Forelimb muscle (tissue), 1 donor: ENCODE results near the gene MAX. TPM values are rescaled to one million over a fixed set of nuclear protein-coding genes. Genes with fewer than 3 reads are reported as not detected.

Source experiments
- DNase-seq: peaks from one replicate; pipeline ENCODE4 v3.0.0-alpha.2; 2013; ENCODE audit warnings: low read depth
- polyA plus RNA-seq: library from polyadenylated mRNA; unstranded; fragments of 120-200 nt; gene quantifications from one replicate; pipeline ENCODE4 v1.2.1, GENCODE V29; 2013; ENCODE audit not compliant: insufficient read length

MAX gene, protein sequence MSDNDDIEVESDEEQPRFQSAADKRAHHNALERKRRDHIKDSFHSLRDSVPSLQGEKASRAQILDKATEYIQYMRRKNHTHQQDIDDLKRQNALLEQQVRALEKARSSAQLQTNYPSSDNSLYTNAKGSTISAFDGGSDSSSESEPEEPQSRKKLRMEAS
- 27.4 TPM for polyA plus RNA-seq

DNA sequence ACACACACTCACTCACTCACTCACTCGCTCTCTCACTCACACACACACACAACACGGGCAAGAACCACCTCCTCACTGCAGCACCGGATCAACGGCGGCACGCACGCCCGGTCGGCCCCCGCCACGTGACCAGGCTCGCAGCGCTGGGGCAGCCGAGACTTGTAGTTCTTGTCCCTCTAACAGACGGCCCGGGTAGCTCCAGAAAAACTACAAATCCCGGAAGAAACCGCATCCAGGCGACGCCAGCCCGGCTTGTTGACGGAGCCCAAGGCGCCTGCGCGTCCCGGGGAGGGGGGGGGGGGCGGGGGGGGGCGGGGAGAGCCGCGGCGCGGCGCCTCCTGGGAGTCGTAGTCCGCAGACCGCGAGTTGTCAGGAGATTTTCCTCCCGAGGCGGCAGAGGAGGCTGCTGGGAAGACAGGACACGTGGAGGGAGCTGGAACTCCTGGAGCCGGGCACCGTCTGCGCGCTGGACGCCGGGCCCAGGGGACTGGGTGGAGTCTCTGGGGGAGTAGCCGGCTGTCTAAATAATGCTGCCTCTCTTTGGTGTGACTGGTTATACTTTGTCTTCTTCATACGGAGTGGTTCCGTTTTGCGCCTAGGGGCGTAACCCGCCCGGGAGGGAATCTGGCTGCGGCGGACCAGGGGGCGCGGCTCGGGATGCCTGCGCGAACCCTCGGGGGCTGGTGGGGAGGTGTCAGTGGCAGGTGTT is at the start of gene MAX:
MAX (minus strand) TSS at position 77 of the 709 bp plus-strand sequence. CDS start 178 bp downstream, outside the sequence.
- DNase-seq, result peak; percentile 94

DNA sequence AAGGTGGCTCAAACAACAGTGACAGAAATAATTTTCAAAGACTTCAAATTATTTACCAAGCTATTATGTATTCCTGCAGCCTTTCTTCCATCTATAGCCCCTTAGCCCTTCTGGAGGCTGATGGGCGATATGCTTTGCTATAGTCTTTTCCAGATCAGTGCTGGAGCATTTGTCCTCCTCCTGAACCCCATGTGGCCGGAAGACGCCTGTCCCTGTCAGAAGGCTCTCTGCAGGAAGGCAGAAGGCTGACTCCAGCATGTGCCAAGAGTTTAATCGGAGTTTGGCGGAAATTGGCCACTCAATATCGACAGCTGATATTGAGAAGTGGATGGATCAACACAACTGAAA is 49.3 kb upstream of the MAX start:
- DNase-seq, result no peak

DNA sequence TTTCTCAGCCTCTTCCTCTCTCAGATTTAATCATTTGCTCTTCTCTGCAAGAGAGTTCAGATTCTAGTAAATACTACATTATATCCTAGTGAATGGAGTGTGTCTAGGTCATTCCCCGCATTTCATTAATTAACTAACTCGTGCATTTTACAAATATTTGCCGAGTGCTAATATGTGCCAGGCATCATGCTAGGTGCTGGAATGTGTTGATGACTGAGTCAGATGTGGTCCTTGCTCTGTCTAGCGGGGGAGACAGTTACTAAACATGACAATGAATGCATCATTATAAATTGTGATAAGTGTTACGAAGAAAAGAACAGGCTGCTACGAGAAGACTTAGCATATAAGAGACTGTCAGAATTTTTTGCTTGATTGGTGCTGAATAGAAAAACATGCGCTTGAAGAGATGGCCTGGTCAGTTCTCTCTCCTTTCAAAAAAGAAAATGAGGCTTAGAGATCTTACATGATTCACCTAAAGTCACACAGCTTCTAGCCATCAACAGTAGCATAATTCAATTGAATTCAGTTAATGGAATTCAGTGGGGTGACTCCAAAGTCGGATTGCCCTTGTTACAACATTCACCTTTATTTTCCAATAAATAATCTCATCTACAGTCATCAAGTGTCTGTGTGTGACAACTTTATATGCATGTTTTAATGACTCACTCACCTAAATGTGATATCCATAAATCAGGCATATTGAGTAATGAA is 48.7 kb upstream of the MAX start:
- no peak for DNase-seq

DNA sequence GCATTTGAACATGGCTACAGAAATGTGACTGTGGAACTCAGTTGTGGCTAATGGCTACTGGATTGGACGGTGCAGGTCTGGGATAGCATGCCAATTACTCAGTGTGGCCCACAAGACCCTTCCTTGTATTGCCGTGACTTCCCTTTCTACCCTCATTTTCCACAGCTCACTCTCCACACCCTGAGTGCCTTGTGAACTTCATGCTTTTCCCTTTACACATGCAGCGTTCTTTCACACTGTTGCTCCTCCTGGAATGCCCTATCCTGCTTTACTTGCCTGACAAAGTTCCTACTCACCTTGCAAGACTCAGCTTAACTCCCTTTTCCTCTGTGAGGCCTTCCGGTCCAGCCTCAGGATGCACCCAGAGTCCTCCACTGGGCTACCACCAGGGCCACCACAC is 46.8 kb upstream of the MAX start:
- no peak for DNase-seq

DNA sequence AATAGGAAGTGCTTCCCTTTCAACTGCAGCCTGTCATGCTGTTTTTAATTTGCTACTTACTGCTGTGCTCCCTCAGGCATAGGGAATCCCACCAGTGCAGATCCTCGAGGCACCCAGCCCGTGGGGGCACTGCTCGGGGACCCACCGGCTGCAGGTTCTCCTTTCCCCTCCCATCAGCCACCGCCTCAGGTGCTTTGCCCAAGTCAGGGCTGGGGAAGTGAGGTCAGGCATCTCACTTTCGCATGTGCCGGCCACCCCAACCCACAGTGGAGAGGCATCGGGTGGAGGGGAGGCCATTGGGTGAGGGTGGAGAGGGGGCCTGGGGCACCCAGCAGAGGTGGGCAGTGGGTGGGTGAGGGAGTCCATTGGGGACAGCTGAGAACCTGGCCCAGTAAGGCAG is 41.9 kb upstream of the MAX start:
- no peak for DNase-seq

DNA sequence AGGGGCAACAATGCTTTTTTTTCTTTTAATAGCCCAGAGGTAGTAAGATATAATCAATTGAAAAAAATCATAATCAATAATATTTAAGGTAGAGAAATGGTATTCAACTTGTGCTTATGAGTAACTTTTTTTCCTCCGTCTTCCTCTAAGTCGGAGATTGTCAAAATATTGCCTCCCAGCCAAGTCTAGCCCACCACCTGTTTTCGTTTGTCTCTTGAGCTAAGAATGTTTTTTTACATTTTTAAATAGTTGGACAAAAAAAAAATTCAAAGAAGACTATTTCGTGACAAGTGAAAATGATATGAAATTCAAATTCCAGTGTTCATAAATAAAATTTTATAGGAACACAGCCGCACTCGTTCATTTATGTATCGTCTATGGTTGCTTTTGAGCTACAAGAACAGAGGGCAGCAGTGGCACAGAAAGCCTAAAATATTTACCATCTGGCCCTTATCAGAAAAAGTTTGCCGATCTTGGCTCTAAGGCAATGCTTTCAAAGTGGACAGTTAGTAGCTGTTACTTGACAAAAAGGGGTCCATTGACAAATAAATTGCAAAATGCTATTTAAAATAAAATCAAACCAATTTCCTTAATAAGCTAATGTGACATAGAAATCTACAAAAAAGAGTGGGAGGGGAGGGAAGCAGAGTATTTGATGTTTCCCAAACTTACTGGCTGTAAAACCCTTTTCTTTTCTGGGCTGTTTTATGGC is 40.8 kb upstream of the MAX start:
- DNase-seq, result no peak

DNA sequence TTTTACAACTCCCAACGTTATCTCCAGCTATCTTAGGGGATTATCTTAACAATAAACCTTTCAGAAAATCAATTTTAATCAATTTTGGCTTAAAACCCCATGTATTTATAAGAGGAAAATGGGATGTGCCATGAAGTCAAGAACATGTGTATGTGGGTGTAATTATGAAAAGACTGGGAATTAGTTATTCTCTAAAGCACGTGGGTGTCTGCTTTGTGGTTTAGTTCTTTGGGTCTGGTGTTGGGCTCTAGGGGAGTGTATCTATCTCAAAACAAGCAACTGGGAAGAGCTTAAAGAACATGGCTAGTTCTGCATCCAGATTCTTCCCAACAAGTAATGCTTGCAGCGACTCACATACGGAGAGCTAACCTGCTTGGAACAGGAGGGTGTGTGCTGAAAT is 40.1 kb upstream of the MAX start:
- DNase-seq, result no peak

DNA sequence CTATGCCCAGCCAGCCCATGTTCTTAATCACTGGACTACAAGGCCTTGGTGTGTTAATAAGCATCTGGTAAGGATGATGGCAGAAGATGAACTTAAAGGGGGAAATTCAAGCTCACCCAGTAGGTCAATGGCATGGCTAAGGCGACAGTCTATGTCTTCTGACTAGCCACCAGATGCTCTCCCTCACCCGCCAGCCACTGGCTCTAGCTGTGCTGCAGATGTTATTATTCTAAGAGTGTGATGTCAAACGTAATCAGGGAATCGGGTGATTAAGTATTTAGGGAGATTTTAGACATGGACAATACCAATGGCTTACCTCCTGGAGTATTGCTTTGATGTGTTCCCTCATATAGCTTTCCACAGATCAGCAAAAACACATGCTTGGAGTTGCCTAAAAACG is 39.2 kb upstream of the MAX start:
- no peak for DNase-seq

DNA sequence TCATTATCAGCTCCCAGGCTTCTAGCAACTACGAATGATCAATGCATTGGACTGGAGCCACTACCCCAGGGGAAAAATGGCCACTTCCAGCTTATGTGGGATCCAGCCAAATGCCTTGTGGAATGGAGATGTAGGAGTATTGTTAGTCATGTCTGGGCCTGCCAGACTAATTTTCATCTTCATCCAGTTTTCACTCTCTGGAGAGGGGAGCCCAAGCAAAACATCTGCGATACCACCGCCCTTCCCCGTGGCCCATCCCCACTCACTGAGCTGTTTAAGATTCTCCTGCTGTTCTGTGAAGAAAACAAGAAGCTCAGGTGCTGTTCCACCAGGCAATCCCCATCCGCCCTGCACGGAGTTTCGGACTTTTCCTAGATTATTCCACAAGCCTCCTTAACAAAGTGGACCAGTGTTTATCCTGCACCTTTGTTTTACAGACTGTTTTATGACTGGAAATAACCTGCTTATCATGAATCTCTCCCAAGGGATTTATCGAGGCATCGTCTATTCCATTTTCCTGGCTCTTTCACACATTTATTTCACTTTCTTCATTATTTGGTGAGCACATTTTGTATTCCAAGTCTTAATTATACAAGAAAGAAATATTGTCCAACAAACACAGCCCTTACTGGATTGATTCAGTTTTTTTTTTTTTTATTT is 35.5 kb upstream of the MAX start:
- DNase-seq, result no peak

DNA sequence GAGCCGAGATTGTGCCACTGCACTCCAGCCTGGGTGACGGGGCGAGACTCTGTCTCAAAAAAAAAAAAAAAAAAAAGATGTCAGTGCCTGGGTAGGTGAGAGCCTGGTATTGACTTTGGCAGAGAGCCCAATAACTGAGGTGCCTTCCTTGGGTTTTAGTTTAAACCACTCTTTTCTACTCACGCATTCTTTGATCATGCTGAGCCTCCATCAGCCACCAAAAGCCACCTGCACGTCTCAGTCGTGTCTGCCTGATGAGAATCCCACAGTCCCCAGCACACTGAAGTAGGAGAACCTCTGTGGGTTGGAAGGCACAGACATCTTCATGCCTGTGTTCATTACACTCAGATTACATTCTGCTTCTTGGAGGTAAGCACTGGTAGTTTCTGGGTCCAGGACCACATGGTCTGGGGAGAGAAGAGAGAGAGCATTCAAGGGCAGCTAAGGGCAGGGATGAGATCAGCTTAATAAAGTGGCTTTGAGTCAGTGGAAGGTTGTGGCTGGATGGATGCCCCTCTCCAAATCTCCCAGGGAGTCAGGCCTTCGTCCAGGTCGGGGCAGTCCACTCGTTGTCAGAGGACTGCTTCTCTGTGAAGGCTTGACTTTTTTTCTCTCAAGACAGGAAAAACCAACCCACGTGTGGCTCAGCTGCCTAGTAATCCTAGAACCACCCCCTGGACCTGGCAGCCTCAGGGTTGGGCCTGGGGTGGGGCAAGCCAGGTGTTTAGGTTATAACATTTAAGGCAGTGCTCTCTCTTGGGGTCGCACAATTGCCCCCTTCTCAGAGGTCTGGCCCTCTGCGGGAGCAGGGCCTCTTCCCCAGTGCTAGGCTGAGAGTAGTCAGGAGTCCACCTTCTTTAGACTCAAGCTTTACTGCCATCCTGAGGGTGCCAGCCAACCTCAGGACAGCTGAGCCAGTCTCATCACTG is 32.6 kb upstream of the MAX start:
- DNase-seq, result no peak

DNA sequence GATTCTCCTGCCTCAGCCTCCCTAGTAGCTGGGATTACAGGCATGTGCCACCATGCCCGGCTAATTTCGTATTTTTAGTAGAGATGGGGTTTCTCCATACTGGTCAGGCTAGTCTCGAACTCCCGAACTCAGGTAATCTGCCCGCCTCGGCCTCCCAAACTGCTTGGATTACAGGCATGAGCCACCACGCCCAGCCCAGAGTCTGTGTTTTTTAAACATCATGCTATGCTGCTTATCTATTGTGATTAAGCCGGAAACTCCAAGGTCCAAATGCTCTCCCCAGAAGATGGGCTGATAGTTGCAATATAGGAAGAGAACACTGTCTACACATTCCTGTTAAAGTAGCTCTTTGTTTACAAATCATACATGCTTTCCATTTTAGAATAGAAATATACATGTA is 30.5 kb upstream of the MAX start:
- no peak for DNase-seq

DNA sequence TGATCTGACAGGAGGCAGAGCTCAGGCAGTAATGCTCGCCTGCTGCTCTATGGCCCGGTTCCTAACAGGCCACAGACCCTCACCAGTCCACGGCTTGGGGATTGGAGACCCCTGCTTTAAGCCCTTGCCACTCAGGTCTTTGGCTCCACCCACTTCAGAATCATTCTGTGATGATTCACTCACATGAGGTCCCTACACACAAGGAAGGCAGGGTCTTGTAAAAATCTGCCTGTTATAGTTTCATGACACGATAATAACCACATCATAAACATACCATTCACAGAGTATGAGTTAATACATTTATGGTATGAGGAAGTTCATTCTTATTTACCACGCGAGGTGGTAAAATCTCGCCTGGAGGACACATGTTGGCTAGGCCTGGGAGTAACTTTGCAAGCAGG is 29.0 kb upstream of the MAX start:
- DNase-seq, result no peak

DNA sequence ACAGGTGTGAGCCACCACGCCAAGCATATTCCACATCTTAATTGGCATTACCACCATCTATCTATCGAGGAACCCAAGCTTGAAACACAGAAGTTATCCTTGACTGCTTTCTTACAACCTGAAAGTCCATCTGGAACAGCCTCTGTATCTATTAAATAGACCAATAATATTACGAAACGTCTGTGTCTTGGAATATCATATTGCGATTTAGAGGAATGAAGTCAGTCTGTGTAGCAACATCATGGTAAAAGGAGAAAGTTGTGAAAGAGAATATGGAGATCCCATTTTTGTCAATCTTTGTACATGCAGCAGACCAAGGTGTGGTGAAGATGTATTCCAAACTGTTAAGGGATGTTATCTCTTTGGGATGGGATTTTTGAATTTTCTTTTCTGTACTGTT is 25.8 kb upstream of the MAX start:
- DNase-seq, result no peak

DNA sequence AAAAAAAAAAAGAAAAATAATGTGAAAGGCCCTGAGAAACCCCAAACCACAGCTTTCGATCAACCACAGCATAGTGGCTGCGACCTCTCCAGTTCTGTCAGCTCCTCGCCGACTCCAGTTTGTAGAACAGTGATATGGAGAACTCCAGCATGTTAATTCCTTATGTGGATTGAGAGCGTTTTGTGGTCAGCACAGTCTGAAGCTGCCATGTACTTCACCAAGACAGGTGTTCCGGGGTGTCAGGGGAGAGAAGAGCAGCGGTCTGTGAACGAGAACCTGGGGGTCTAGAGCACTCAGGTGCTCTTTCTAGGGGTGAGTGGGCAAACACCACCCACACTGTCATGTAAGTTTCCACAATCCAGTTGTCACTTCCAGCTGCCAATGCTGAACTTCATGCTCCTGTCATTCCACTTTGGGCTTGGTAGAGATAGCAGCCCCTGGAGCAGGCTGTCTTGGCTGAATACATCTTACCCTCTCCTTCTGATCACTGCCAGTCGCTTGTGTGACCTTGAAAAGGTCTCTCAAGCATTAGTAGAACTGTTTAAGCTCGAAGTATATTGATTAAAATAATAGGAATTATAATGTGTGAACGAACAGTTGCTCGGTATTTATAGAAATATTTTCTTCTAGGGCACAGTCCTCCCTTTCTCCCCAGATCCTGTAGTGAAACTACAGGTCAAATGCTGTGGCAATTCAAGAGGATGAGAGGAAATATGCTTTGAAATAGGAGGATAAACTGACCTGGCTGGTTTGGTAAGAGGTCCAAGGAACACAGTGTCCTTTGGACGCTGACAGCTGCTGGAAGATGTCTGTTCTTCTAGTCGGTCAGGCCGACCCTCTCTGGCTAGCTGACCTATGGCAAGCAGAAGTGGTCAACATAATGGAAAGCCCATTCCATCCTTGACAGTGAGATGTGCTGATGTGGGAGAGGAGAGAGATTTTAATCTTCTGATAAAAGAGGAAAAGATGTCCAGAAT is 15.7 kb upstream of the MAX start:
- DNase-seq, result no peak

DNA sequence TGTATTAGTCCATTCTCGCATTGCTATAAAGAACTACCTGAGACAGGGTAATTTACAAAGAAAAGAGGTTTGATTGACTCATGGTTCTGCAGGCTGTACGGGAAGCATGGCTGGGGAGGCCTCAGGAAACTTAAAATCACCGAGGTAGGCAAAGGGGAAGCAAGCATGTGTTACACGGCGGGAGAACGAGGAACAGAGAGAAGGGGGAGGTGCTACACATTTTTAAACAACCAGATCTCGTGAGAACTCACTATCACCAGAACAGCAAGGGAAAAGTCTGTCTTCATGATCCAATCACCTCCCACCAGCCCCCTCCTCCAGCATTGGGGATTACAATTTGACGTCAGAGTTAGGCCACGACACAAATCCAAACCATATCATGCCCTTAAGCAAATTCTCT is 13.3 kb upstream of the MAX start:
- DNase-seq, result no peak

DNA sequence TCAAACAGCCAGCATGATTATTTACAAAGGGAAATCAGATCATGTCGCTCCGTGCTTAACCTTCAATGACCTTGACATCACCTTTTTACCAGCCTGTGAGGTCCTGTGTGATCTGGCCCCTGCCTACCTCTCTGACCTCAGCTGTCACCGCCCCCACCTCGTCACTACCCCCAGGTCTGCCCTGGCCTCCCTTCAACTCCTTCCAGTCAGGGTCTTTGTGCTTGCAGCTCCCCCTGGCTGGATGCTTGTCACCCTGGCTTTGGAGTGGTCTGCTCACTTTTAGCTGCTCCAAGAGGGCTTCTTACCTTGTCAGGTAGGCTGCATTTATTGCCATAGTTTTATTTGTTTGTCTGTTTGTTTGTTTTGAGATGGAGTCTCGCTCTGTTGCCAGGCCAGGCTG is 8.2 kb upstream of the MAX start:
- no peak for DNase-seq

DNA sequence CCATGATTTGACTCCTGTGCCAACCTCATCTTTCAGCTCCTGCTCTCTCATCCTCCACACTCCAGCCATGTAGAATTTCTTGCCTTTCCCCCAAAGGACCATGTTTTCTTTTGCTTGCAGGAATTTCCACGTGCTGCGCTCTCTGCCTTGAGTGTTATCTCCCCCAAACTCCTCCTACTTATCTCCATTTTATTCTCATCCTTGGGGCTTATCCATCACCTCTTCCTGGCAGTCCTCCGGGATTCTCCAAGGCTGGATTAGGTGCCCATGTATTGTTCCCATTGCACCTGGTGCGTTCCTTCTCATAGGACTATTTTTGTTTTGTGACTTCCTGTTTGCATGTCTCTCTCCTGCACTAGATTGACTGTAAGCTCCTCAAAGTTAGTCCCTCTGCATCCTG is 7.0 kb upstream of the MAX start:
- DNase-seq, result no peak

DNA sequence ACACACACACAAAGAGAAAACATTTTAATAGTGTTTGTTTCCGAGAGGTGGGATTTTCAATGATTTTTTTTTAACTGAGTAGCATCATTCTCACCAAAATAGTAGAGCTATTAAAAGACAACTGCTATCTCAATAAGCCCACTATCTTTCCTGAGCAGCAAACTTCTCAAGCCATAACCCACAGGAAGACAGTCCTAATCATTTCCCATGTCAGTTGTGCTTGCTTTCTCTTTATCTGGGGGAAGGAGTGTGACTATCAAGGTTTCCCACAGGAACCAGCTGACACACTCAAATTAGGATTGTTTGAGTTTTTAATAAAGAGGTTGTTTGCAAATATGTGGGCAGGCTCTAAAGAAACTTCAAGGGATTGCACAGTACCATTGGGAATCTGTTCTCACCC is 4.9 kb upstream of the MAX start:
- DNase-seq, result no peak

DNA sequence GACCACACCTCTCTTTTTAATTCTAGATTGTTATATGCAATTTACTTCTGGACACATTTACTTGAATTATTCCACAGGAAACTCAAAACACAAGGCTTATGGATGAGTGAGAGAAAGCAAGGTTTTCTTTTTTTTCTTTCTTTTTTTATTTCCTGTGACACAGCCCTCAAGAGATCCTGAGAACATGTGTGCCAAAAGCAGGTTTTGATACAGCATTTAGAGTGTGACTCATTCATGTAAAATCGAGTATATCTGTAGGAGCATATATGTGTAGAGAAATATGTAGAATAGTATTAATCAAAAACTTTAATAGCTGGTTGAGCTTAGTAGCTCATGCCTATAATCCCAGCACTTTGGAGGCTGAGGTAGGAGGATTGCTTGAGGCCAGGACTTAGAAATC is 4.4 kb upstream of the MAX start:
- no peak for DNase-seq

DNA sequence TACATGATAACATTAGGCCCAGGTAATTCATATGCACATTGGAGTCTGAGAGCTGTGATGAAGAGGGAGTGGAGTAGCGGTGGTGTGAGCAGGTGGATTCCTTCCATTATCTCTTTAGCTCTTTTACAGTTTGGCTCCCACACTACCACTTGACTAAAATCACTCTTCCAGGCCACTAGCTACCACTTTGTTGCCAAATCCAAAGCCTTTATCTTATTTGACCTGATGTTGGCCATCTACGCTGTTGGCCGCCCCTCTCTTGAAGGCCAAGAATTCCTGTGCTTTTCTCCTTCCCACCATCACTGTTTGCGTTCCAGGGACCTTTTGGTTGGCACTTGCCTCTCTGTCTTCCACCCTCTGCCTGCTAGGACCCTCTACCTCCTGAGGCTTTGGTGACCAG is 4.0 kb upstream of the MAX start:
- no peak for DNase-seq
